Kidney glomerular epithelial cell (primary cell): ENCODE data around the gene TRPM3.
"Not testable (repeated sequence)": the region's sequence is repeated elsewhere in the genome, so short reads cannot be mapped to it uniquely, and the experiment has no call there.

Source experiments
- DNase-seq: peaks from one replicate; lab custom pipeline; 2025; lab: John Stamatoyannopoulos, UW

The TRPM3 gene

DNA sequence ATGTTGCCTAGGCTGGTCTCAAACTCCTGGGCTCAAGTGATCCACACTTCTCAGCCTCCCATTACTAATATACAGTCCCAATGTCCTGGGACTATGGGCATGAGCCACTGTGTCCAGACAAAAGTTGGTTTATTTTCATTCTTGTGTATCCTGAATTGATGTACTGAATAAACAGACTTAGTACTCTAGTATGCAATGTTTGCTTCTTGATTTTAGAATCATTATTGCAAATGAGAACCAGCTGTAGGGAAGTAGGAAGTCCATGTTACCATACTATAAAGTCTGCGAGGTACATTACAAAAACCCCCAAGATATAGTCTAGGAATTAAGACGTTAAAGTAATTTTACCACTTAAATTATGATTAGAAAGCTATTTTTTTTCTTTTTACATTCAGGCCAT, 372.4 kb downstream of the TRPM3 start:
- no peak for DNase-seq

DNA sequence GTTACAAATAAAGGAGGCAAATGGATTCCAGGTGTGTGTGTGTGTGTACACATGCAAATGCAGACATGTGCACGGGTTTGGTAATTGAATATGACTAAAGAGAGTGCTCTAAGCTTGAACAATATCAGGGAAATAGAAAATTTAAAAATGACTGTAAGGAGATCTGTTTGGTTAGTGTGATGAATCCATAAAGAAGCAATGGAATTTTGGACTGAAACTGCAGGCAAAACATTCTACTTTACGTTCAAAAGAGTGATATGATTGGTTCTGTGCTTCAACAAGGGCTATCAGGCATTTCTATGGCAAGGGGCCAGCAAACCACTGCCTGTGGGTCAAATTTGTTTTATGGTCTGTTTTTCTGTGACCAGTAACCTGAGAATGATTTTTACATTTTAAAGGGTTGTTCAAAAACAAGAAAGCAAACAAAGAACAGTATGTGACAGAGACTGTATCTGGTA, 374.1 kb downstream of the TRPM3 start:
- DNase-seq = no peak

DNA sequence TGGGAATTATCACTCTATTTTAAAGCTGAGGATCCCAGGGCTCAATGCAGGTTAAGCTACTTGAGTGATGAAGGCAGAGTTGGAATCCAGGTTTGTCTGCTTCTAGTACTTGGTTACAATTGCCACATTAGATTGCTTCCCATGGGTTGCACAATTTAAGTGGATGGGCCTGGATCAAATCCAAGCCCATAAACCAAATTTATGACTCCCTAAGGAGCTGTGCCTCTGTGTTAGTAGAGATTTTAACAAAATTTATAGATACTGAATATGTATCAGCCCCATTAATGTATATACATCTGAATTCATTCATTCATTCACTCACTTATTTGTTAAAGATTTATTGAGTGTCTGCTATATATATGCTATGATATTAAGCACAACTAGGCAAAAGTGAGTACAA, 374.7 kb downstream of the TRPM3 start:
- no peak for DNase-seq

DNA sequence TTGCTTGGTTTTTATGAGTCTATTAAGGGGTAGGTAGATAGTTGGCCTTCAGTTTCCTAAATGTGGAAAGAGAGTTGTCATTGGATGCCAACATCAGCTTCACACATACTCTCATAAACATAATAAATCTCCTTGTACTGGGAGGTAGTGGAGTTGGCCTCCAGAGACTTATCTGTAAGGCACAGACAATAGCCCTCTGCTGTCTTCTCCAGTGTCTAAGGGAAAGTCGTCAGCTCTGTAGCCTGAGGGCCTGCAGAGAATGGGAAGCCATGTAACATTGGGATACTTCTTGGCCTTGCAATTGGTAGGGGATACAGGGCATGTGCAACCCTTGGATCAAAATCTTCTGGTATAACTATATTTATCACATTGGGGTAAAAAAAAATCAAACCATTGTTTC, 375.1 kb downstream of the TRPM3 start:
- no peak for DNase-seq

DNA sequence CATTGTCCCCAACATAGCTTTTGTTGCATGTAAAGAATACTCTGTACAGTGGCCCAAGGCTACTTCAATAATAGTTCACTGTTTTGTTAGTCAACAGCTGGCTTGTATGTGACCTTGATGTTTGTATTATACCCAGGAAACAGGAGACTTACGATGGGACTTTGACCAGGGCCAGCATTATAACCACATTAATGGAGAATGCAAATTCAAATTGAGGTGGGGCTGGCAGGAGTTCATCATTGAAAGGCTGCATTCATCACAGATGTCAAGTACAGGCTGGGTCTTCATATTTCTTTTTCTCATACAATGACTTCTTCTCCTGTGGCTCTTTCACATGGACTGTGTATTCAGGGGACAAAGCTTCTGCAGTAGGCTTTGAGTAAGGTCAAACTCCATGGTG, 396.6 kb downstream of the TRPM3 start:
- DNase-seq = not testable (repeated sequence)

DNA sequence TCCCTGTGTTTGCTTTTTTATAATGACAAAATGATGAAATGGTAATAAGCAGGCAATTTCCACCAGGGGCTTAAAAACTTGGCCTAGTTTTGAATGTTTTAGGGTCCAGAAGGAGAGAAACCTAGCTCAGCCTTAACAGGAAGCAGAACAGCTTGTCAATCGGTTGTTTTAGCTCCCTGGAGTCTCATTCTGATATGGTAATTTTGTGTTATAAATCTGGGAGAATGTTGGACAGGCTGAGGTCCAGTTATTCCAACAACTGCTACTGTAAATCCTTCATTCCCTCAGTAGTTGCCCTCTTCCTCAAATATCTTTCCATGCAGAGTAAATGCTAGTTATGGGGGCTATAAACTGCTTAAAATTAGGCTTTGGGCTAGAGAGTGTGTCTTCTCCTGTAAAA, 397.4 kb downstream of the TRPM3 start:
- DNase-seq = not testable (repeated sequence)

DNA sequence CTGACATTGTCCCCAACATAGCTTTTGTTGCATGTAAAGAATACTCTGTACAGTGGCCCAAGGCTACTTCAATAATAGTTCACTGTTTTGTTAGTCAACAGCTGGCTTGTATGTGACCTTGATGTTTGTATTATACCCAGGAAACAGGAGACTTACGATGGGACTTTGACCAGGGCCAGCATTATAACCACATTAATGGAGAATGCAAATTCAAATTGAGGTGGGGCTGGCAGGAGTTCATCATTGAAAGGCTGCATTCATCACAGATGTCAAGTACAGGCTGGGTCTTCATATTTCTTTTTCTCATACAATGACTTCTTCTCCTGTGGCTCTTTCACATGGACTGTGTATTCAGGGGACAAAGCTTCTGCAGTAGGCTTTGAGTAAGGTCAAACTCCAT, 414.6 kb downstream of the TRPM3 start:
- DNase-seq = not testable (repeated sequence)

DNA sequence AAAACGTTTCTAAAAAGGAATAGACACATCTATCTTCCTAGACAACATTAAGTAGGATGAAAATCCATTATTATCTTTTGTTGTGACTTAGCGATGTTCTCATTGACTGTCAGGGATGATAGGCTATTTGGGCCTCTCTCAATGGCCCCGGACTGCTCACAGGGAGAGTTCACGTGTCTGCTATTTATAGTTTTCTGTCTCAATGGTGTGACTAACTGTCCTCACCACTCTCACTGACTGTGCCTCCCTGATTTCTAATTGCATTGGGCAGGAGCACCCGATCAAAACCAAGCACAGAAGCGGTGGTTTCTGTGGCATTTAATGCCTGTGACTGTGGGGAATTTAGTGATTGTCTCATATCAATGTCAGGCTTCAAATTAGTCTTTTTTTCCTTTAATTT, 420.3 kb downstream of the TRPM3 start:
- no peak for DNase-seq

DNA sequence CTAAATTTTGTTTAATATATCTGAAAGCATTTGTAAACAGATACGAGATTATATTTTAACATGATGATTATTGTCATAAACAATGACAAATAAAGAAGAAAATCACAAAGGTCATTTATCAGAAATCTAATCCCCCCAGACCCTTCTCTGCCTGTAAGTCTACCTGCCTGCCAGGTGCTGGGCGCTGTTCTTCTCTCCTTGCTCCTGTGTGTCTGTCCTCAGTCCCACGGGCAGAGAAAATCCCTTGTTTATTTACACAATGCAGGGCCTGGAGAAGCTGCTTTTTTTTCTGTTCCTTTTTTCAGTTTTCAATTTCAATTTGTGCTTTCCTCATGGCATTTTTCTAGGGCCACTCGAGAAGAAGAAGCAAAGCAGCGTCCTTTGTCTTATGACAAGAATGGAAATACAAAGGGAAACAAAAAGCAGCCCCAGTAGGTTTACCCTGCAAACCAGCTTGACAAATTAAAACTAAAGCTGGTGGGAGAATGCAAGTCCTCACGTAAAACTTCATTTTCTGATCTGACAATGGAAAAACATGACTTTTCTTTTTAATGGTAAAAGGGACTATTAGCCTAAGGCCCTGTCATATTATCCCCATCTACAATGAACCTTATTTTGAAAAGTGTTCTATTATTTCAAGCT, 424.6 kb downstream of the TRPM3 start:
- DNase-seq = no peak

DNA sequence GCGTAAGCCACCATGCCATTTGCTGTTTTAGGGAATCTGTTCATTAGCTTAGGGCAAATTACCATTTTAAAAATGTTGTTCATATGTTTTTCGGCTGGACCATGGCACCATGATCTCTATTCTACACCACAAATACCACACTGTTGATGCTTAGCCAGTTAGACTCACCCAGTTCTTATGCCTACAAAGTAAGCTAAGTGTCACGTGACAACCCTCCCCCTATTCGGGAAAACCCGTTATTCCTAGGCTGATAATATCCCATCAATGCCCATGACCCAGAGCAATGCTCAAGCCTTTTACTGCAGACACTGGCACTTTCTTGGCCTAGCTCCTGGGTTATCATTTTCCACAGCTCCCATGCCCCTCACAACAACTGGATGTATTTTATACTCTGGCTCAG, 426.7 kb downstream of the TRPM3 start:
- no peak for DNase-seq

DNA sequence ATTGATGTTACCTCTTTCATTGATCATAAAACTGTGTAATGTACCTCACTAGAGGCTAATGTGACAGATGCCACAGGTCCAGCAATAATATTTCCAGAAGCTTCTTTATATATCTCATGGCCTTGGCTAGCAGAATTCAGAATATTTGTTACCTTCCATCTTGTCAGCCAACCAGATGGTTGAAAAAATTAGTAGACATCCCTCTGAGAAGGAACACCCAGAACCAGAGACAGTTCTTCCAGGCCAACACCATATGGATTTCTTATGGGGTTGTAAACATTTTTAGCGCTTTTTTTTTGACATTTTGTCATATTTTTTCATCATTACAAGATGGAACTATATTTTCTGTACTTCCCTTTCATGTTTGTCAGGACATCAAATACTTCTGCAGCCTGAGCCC, 428.2 kb downstream of the TRPM3 start:
- no peak for DNase-seq

DNA sequence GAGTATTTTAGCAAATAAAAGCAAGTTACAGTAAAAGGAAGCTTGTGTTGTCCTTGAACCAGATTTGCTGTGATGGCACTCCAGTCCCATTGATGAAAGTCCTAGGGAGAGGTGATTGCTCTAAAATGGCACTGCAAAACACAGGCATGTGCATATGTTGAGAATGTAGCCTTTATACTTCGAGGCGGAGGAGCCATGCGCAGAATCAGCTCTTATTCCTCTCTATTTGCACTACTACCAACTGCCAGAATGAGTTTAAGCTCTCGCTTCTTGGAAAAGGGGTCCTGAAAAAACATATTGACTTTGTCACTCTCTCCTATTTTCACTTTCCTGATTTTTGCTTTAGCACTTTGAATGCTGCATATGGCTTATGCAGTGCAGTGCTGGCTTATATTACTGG, 429.0 kb downstream of the TRPM3 start:
- DNase-seq = no peak

DNA sequence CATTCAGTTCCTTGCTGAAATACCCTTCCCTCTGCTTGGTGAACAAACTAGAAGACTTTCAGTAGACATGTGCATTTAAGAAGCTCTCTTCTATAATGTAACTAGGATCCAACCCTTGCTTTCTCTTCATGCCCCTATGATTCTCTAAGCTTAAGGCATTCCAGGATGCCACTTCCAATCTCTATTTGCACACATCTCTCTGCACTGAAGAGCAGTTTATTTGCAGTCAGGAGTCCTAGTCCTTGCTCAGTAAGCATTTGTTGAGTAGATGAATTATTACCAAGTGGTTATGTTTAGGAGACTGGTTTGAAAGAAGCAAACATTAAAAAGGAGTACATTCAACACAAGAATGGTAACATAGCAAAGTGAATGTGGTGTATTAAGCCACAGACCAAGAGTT, 432.7 kb downstream of the TRPM3 start:
- no peak for DNase-seq

DNA sequence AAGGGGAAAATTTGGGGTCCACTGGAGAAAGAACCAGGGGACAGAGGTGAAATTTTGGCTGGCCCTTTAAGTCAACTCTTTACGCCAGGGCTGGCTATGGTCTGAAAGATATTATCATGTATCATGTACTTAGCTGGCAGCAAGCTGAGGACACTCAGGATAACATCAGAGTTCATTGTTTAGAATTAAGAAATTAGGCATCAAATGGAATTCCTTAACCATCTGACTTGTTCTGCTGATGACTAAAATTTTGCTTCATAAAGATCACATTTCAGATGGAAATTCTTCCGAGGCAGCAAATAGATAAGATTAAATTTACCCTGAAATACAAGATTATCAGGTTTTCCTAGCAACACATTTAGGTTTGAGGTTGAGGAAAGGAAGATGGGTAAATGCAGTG, 437.6 kb downstream of the TRPM3 start:
- DNase-seq = no peak

DNA sequence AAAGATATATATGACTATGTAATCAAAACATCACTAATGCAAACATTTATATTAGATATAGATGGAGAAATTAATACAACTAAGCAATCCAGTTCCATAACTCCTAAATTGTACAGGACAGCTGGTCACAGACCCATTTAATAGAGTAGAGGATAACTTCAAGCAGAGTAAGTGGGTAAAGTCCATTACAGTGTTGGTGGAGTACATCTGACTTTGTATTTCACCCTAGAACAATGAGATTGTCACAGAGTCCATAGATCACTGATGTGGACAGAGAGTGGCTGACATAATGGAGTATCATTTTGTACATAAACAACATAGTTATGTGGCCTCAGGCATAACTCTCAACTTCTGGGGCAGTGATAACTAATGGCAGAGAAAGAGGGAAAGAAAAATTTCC, 439.1 kb downstream of the TRPM3 start:
- DNase-seq = no peak

DNA sequence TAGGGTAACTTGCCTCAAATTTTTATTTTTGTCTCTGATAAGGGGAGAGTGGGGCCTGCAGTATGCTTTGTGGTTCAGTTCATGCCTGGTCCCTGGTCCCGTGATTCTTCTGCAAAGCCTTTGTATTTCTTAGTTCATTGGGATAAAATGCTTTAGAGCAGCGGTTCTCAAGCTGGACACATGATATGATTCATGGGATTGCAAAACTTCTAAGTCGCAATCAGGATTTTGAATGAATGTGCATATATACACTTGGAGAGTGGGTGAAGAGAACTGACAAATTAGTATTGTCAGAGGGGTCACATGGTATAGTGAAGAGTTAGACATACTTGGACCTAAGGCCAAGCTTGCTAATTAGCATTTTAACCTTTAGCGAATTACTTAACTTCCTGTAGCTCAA, 441.6 kb downstream of the TRPM3 start:
- no peak for DNase-seq

DNA sequence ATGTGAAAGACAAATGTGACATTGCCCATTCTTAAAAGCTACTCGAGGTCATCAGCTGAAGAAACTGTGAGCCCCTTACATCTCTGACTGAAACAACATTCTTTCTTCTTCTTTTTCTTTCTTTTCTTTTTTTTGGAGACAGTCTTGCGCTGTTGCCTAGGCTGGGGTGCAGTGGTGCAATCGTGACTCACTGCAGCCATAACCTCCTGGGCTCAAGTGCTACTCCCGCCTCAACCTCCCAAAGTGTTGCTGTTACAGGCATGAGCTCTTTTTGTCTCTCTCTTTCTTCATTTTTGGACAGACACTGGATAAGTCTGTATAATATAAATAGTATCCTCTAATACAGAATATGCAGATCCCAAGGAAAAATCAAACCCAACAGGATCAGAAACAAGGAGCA, 443.3 kb downstream of the TRPM3 start:
- no peak for DNase-seq

DNA sequence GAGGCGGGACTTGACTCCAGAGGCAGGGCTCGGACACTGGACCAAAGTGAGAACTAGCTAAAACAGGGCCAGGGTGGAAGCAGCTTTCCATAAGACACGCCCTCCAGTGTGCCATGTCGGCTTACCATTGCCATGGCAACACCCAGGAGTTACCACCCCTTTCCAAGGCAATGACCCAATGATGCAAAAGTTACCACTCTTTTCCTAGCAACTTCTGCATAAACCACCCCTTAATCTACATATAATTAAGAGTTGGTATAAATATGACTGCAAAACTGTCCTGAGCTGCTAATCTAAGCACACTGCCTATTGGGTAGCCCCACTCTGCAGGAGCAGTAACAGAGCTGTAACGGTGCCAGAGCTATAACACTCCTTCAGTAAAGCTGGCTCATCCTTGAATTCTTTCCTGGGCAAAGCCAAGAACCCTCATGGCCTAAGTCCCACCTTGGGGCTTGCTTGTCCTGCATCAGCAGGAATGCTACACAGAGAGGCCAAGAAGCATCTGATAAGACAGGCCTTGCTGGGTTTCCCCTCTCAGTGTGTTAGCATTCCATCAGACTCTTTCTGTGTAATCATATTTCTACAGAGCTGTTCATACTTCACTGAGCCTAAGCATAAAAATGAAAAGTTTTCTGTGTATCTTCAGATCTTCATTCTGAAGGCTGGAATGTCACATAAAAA, 444.2 kb downstream of the TRPM3 start:
- no peak for DNase-seq

DNA sequence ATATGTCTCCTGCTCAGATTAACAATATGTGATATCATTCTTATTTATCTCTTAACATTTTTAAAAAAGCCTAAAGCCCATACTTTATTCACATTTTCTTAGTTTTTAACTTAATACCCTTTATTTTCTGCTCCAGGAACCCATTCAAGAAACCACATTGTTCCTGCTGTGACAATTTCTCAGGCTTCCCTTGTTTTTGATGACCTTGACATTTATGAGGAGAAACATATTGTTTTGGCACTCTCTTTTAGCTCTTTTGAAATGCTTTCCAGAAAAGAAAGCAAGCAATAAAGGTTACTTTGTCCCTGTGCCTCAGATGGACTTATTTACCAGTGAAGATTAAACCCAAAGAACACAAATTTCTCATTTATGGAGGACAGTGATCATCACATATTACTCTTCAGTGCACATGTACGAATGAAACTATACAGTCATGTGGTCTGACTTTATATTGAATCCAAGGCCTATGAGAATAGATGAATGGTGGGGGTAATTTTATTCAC, 445.5 kb downstream of the TRPM3 start:
- DNase-seq = no peak

DNA sequence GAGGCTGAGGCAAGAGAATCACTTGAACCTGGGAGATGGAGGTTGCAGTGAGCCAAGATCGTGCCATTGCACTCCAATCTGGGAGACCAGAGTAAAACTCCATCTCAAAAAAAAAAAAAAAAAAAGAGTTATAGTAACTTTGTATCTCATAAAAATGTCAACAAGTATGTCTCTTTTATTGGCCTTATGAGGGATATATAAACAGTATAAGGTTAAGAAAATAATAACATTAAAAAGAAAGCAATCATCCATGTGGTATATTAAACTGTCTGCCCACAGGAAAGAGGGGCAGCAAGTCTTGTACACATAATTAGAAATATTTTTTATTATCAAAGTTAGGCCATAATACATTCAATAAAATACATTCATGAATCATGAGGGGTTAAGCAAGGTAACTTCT, 447.6 kb downstream of the TRPM3 start:
- no peak for DNase-seq

DNA sequence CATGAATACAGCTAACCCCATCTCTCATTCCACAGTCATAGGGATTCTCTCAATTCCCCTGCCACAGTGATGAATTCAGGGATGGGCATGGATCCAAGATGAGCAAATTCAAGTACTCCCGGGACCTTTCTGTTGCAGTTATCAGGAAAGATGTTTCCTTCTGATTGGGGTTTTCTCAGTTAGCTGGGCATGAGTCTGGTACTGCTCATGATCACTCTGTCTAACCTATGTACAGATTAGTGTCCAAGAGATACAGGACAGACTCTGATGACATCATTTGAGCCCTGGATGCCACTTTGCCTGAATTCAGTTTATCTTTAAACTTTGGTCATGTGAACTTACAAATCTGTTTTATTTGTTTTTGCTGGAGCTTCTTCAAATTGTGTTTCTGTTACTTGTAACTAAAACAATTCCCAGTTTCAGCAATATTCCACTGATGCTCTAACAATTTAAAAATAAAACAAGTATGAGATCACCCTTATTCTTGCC, 449.2 kb downstream of the TRPM3 start:
- DNase-seq = no peak

DNA sequence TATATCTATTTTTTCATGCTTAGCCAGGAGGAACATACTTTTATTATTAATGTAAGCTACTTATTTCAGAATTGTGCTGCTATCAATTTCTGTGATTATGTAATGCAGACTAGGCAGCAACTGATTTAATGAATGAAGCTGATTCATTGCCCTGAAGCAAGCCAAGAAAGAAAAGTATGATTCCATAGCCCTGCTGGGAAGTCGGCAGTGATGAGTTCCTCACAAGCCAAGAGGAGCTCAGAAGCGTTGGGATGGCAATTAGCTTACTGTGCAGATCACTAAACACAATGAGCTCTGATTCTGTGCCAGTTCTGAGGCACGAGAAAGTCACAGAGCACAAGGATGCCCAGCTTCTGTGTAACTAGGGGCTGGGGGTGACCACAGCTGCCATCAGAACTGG, 452.7 kb downstream of the TRPM3 start:
- DNase-seq = no peak

DNA sequence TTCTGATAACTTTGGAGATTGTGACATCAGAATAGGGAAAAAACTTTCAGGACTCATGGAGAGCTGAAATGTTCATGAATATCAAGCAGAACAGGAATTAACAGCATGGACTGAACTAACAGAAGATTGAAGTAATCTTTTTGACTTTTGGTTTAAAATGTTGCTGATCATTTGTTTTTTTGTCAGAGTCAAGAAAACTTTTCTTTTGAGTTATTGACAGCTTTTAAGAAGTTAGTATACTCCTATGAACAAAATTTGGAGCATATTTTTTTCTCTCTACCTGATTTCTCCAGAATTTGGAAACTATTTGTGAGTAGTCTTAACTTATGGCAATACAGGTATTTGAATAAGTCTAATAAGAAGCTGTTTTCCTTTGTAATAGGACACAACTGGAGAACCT, 462.7 kb downstream of the TRPM3 start:
- DNase-seq = no peak

DNA sequence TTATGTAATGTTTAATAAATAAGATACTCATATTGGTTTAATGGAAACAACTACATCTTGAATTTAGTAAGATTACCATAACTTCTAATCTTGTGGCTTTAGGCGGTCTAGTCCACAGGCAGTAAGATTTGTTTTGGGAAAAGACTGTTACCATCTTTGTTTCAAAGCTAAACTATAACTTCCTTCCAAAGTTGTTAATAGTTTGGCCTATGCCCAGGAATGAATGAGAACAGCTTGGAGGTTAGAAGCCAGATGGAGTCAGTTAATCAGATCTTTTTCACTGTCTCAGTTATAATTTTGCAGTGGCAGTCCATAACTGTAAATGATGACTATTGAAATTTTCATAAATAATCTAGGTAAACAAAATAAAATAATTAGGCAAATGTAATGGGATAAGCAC, 465.1 kb downstream of the TRPM3 start:
- DNase-seq = no peak
